AG04450 (cell line): Measurements from ENCODE around the gene ATP2B1. TPM values are rescaled to one million over a fixed set of nuclear protein-coding genes. Genes with fewer than 3 reads are reported as not detected.

ENCODE experiments used
- CTCF ChIA-PET: fragments of 300-600, 350-600 bp; formaldehyde crosslinking; extraction: SDS; loops from one replicate; lab custom pipeline; 2022; ENCODE audit warnings: antibody characterized with exemption, inconsistent platforms; lab: Charles Lee
- POLR2A ChIA-PET: fragments of 350-600 bp; formaldehyde crosslinking; extraction: SDS; loops from one replicate; lab custom pipeline; 2021; ENCODE audit warnings: antibody characterized with exemption, inconsistent platforms; lab: Yijun Ruan, JAX
- DNase-seq: peaks from one replicate; pipeline ENCODE4 v3.0.0-alpha.2; 2011; ENCODE audit warnings: low read depth, low spot score
- H3K27ac ChIP-seq: one replicate; pipeline ENCODE4 v1.5.1; 2012; ENCODE audit warnings: low read depth, low read length, control low read depth
- H3K27me3 ChIP-seq: one replicate; pipeline ENCODE4 v1.6.0; 2012; ENCODE audit warnings: low read length; ENCODE audit not compliant: control insufficient read depth, insufficient read depth
- H3K4me3 ChIP-seq: 2 replicates; pipeline ENCODE4 v1.5.1; 2011; ENCODE audit warnings: mild to moderate bottlenecking, low read depth, low read length, control low read depth
- H3K9me3 ChIP-seq: 2 replicates; pipeline ENCODE4 v1.5.1; 2012; ENCODE audit warnings: low read length; ENCODE audit not compliant: control insufficient read depth, insufficient read depth
- CTCF ChIP-seq: IDR thresholded peaks from 2 replicates; pipeline ENCODE4 v1.5.1; 2011; ENCODE audit warnings: low read depth, low read length, control low read depth, inconsistent platforms
- polyA plus RNA-seq: library from polyadenylated mRNA; depleted of rRNA; stranded (reverse); fragments of >200 nt; gene quantifications from 2 replicates; pipeline ENCODE4 v1.2.3, GENCODE V29; 2011

The ATP2B1 gene
- polyA plus RNA-seq, 1 experiment: 42.7 TPM

GRCh38 chr12:89622115-89622514 lies 86.5 kb downstream of the ATP2B1 start:
- no peak for TF ChIP-seq CTCF
- no peaks in the 10 kb centered on the region for H3K9me3 ChIP-seq
- POLR2A ChIA-PET: interaction anchor here (0.6 kb wide), 1 partner anchor 212 kb away, joined by 4 read pairs; no protein-coding TSS in a partner anchor
- H3K27me3 ChIP-seq: no peaks in the 10 kb centered on the region
- DNase-seq: no peak
- no peak overlapping the region for H3K4me3 ChIP-seq
- H3K27ac ChIP-seq: no peak overlapping the region
- CTCF ChIA-PET: interaction anchor here (0.6 to 0.7 kb wide), 2 partner anchors 242 to 481 kb away, joined by 3 read pairs; no protein-coding TSS in a partner anchor

- ChIA-PET CTCF (interaction anchor here (0.6 to 0.7 kb wide), 3 partner anchors 242 to 1175 kb away, joined by 3 to 4 read pairs (median 3); no protein-coding TSS in a partner anchor), POLR2A (interaction anchor here (0.6 kb wide), 1 partner anchor 213 kb away, joined by 4 read pairs; no protein-coding TSS in a partner anchor)
- no peak for DNase-seq
- Histone ChIP-seq H3K4me3 (no peak overlapping the region), H3K27ac (no peak overlapping the region), H3K27me3 (no peaks in the 10 kb centered on the region), H3K9me3 (no peaks in the 10 kb centered on the region)
- TF ChIP-seq CTCF: no peak
These were observed 87.1 kb downstream of the ATP2B1 start for GRCh38 chr12:89621521-89621920.

GRCh38 chr12:89619764-89620163 lies 88.9 kb downstream of the ATP2B1 start:
- ChIA-PET POLR2A (no interaction called here), CTCF (interaction anchor here (0.7 kb wide), 2 partner anchors 343 to 1179 kb away, joined by 6 to 9 read pairs; no protein-coding TSS in a partner anchor)
- Histone ChIP-seq H3K4me3 (no peak overlapping the region), H3K27ac (no peak overlapping the region), H3K27me3 (no peaks in the 10 kb centered on the region), H3K9me3 (no peaks in the 10 kb centered on the region)
- no peak for TF ChIP-seq CTCF
- no peak for DNase-seq

GRCh38 chr12:89618113-89618862 lies 90.3 kb downstream of the ATP2B1 start:
- ChIA-PET POLR2A (no interaction called here), CTCF (no interaction called here)
- H3K9me3 ChIP-seq: no peaks in the 10 kb centered on the region
- H3K27ac ChIP-seq: no peak overlapping the region
- no peaks in the 10 kb centered on the region for H3K27me3 ChIP-seq
- H3K4me3 ChIP-seq: no peak overlapping the region
- peak; percentile 11; the same call in 1 of the 2 replicates for TF ChIP-seq CTCF
- DNase-seq: no peak

- Histone ChIP-seq H3K9me3 (no peaks in the 10 kb centered on the region), H3K4me3 (no peak overlapping the region), H3K27ac (no peak overlapping the region), H3K27me3 (no peaks in the 10 kb centered on the region)
- ChIA-PET CTCF (no interaction called here), POLR2A (no interaction called here)
- no peak for TF ChIP-seq CTCF
- no peak for DNase-seq
These were observed 98.3 kb downstream of the ATP2B1 start for GRCh38 chr12:89610366-89610765.
